HG03280 (cell line): ENCODE data around the gene PITPNM3.

Source experiments
- ATAC-seq: cut with Tn5 transposase; IDR thresholded peaks from one replicate; pipeline ENCODE4 v1.9.1; 2021; ENCODE audit warnings: mild to moderate bottlenecking, moderate library complexity; ENCODE audit not compliant: unreplicated experiment

Gene PITPNM3

DNA sequence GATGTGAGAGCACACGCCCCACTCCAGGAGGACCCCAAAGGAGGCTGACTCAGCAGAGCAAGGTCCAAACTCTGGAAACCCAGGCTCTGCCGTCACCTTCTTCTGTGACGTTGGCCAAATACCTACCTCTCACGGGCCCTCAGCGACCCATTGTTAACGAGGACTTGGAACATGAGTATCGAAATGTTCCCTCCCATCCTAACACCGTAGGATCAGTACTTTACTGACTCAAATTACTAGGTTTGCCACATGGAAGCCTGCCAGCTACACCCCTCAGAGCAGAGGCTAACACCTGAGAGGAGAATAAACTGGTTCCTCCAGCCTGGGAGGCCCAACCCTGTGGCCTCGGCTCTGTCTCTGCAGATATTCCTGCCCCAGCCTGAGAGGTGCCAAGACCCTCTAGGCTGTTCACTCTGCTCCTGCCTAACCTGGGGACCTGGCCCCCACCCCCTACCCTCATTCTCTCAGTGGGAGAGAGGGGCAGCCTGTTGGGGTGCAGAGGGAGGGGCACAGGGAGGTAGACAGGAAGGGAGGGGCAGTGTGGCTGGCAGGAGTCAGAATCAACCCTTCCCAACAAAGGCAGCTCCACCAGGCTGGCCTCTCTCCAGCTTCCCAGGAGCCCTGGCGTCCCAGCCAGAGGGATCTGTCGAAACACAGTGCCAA is 4.4 kb downstream of the PITPNM3 start:
- ATAC-seq: no peak

DNA sequence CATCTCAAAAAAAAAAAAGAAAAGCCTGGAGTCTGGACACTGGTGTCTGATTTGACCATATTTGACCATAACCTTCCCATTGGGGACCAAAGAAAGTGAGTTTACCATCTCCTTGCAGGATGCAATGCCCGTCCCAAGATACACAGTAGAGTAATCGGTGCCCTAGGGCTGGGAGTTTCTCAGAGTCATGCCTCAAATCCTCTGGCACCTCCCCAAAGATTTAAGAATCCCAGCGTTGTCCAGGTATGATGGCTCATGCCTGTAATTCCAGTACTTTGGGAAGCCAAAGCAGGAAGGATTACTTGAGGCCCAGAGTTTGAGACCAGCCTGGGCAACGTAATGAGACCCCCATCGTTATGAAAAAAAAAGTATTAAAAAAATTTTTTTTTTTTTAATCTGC is 5.0 kb downstream of the PITPNM3 start:
- no peak for ATAC-seq

DNA sequence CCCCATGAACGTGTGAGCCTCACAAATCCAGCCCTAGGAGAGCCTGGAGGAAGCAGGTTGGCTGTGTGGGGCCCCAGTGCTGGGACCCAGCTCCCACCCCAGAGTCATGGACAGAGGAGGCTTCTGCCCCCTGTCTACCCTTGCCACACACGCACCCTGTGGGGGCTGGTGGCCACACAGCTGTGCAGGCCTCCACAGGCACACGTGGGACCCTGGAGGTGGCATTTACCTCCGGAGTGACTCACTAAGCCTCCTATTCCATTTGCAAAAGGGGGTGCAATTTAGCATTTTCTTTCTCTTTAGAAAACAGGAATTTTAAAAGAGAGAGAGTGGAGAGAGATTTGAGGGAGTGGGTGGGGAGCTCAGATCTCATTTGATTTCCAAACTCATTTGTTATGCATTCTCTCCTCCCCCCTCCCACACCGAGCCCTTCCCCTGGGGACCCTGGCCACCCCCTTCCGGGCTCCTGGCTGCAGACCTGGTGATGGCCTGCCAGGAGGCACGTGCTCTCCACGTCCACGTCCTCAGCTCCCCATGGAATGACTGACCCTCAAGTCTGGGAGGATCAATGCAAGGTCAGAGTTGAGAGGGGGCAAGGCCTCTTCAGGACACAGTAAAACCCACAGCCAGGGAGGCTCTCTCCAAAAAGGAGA is 6.8 kb downstream of the PITPNM3 start:
- ATAC-seq: no peak

- ATAC-seq: peak; percentile 48
These were observed 7.6 kb downstream of the PITPNM3 start for GRCh38 chr17:6548578-6549330.

DNA sequence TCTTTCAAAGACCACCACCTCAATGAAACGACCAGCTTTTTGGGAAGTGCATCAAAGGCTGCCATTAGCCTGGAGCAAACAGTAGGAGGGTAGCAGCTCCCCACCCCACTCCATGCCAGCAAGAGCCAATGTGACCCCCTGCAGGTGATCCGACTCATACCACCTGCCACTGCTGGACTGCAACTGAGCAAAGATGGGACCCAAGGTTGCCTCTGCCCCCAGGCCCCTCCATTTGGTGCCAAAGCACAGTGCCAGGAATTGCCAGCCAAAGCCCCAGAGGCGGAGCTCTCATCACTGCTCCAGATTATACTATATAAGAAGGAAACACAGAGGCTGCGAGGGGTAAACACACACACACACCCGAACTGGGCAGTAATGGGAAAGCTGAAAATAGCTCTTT is 8.3 kb downstream of the PITPNM3 start:
- ATAC-seq: no peak

DNA sequence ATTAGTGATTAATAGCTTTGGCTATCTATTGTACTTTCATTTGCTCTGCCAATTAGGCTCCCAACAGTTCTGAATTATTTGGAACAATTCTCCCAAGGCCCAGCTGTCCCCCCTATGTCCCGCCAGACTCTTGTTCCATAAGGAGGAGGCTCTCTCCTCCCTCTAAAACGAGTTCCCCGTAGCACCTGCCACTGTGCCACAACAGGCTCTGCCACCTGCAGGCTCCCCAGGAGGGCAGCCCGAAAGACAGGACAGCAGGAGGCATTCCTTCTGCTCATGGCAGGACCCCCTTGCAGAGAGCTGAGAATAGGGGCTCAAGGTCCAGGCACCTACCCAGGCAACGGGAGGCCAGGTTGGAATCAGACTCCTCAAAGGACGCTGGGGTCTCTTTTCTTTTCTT is 9.0 kb downstream of the PITPNM3 start:
- ATAC-seq: no peak

DNA sequence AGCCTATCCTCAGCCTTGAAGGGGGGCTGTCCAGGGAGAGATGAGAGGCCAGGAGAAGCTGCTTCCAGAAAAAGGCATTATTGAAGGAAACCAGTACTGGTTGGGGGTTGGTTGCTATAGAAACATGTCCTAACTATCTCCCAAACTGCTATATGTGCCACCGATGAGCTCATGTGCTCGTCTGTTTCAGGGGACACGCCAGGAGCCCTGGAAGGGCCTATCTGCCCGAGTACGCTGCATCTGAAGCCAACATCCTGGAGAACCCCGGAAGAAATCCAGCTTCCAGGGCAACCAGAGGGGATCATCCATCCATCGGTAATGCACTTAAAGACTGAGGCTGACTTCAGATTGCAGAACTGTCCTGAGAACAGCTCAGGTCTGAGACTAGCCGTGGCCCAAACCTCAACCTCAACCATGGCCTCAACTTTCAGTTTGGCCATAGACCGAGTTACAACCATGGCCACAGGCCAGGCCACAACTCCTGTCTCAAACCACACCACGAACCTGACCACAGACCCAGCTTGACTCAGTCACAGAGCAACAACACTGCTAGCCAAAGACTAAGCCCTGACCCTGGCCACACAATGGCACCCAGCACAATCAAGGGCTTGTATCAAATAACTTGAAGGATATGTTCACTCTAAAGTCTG is 10.2 kb downstream of the PITPNM3 start:
- ATAC-seq: no peak

DNA sequence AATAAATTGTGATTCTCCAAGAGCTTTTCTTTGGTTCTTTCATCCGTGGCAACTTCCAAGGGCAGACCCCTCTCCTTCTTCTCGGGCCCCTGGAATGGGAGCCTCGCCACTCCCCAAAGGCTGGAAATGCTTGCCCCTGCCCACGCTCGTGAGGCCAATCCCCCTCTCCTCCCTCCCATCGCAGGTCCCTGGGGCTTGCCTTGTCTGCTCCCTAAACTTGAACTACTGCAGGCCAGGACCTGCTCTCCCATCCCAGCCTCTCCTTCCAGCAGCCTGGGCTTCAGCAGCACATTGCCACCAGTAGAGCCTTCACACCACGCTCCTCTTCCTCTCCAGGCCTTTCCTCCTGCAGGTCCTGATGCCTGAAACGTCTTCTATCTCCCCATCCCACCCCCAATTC is 11.1 kb downstream of the PITPNM3 start:
- ATAC-seq: no peak

DNA sequence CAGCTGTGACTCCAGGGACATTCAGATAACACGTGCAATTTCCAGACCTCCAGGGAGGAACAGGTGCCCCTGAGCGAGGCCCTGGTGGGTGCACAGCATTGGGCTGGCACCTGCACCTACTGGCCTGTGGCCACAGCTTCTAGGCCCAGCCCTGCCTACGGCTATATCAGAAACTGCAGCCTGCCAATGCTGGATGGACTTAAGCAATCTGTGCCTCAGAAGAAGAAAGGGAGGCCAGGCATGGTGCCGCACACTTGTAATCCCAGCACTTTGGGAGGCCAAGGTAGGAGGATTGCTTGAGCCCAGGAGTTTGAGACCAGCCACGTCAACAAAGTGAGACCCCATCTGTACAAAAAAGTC is 12.4 kb downstream of the PITPNM3 start:
- no peak for ATAC-seq

GRCh38 chr17:6543079-6544010 is 13.0 kb downstream of the PITPNM3 start:
- ATAC-seq: no peak

DNA sequence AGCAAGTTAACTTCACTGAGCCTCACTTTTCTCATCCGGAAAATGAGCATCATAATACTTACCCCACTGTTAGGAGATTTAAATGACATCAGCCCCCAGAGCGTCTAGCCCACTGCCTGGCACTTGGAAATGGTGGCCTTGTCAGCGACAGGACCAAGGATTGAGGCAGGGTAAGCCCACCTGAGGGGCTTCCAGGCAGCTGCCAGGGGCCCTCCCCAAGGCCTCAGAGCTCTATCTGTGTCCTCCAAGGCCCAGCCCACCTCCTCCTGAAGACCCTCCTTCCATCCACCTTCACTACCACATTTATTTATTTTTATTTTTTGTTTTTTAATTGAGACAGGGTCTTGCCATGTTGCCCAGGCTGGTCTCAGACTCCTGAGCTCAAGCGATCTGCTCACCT is 13.8 kb downstream of the PITPNM3 start:
- ATAC-seq: no peak

GRCh38 chr17:6541886-6542285 is 14.5 kb downstream of the PITPNM3 start:
- no peak for ATAC-seq

DNA sequence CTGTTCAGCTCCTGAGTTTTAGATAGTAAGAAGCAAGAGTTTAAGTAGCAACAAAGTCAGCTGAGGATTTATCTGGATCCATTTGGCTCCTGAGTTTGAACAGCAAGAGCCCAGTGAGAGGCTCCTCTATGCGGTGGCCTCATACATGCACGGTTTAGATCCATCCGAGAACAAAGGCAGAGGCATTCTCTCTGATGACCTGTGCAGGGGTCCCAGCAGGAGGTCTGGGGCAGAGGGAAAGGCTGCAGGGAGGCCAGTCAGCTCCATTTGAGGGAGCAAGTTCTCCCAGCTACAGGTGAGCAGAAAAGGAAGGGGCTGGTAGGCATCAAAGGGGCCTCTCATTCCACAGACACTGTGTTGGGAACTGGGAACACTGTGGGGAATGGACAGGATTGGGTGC is 16.5 kb downstream of the PITPNM3 start:
- no peak for ATAC-seq

GRCh38 chr17:6536566-6537065 is 19.7 kb downstream of the PITPNM3 start:
- ATAC-seq: no peak

GRCh38 chr17:6536053-6536452 is 20.3 kb downstream of the PITPNM3 start:
- no peak for ATAC-seq

DNA sequence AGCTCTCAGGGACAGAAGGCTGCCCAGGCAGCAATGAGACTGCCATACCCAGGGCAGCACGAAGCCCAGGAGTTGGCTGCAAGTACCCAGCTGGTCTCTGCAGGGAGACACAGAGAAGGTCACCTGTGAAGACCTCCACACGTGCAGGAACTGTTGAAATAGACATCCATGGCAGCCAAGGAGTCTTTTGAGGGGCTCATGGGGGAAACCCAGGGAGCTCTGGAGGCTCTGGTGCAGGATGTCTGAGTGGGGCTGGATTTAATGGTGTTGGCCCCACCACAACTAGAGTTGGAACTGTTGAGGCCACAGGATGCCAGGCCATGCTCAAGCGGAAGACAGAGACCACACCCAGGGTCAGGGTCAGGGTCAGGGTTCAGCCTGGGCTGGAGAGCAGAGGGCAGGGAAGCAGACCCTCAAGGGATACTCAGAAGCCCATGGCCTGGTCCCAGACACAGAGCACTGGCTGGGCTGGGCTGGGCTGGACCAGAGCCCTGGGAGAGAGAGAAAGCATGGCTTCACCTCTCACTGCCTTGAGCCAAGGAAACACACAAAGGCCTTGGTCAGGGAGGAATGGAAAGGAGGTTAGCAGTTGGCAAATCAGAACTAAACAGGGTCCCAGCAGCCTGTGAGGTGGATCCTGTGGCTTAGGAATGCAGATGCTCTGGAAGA is 21.4 kb downstream of the PITPNM3 start:
- no peak for ATAC-seq

DNA sequence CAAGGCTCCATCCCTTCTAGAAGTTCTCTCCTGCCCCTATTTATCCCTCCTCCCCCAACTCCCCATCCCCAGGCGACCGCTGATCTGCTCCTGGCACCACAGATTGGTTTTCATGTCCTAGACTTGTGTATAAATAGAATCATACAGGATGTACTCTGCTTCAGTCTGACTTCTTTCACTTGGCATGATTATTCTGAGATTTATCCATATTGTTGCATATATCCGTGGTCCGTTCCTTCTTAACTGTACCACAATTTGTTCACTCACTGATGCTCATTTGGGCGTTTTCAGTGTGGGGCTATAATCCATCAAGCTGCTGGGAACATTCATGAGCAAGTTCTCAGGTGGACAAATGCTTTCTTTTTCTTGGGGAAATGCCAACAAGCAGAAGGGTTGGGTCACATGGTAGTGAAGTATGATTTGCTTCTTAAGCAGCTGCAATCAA is 23.9 kb downstream of the PITPNM3 start:
- ATAC-seq: no peak

DNA sequence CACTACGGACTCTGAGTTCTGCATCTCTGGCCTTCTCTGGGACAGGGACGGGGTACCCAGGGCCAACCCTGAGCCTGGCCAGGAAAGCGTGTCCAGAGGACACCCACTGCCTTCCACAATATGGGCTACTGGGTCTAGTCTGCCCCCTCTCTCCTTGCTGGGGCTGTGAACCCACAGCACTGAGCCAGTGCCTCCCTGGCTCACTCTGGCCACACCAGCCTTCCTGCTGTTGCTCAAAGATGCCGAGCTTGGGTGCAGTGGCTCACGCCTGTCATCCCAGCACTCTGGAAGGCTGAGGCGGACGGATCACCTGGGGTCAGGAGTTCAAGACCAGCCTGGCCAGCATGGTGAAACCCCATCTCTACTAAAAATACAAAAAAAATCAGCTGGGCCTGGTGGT is 24.8 kb downstream of the PITPNM3 start:
- ATAC-seq: no peak

DNA sequence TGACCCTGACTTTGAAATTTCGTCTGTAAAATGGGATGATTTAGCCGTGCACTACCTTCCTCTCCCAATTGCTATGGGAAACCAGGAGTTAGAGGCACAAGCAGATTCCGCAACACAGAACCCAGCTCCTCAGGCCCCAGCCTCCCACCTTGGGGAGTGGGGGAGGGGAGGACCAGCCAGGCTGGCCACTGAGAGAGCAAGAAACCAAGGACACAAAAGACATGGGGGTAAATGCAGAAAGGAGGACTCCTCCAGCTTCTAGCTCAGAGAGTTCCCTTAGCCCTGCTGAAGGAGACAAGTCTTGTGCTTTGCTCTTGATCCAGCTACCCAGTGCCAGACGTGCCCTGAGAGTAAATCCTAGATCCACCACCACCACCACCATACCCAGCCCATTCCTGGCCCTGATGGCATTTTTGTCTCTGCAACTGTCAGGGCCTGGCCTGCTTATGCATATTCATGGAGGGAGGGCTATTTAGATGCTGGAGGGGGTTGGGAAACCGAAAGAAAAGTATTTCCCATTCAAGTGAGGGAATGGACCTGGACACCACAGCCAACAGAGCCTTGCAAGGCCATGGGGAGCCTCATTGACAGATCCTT is 25.9 kb downstream of the PITPNM3 start:
- no peak for ATAC-seq
